PFSK-1 (cell line): Measurements from ENCODE around the gene DNM3.

Source experiments
- FOXP2 ChIP-seq: optimal IDR thresholded peaks from 2 replicates; pipeline ENCODE3; 2011; ENCODE audit warnings: borderline replicate concordance, control low read depth, inconsistent platforms; ENCODE audit not compliant: insufficient read depth; ENCODE audit errors: extremely low read length, extremely low read depth
- POLR2AphosphoS5 ChIP-seq: IDR thresholded peaks from 2 replicates; pipeline ENCODE4 v1.6.1; 2012; ENCODE audit warnings: low read depth, mild to moderate bottlenecking, control low read depth, low read length, moderate library complexity
- REST ChIP-seq, 2 experiments: IDR thresholded peaks; 2 replicates each; pipeline versions ENCODE4 v1.6.1 to v1.8.0; 2011 to 2012; ENCODE audit warnings: low read depth in 2 of 2, low read length in 2 of 2, control low read depth in 1 of 2, inconsistent platforms in 1 of 2, mild to moderate bottlenecking in 1 of 2, moderate library complexity in 1 of 2; ENCODE audit not compliant: insufficient read depth in 1 of 2
- SIN3A ChIP-seq: IDR thresholded peaks from 2 replicates; pipeline ENCODE4 v1.6.1; 2012; ENCODE audit warnings: mild to moderate bottlenecking, low read length, moderate library complexity, borderline replicate concordance; ENCODE audit not compliant: insufficient read depth
- TAF1 ChIP-seq: IDR thresholded peaks from 2 replicates; pipeline ENCODE4 v1.6.1; 2012; ENCODE audit warnings: low read length, control low read depth, borderline replicate concordance; ENCODE audit not compliant: insufficient read depth

Gene DNM3

DNA sequence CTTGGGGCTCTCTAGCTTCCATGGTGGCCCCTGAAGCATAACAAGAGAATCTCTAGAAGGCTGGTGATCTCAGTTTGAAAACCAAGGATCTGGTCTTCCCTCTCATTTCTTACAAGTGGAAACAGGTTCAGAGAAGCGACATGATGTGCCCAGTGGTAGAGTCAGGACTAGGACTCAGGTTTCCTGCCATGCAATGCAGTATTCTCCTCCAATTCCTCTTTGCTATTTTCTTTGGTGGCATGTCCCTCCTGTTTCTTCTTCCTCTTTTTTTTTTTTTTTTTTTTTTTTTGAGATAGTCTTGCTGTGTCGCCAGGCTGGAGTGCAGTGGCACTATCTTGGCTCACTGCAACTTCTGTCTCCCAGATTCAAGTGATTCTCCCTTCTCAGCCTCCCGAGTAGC, 383.6 kb downstream of the DNM3 start:
- TF ChIP-seq POLR2AphosphoS5 (no peak), REST (IDR thresholded peaks at IDR 0.05; ENCODE audit: insufficient read depth in 1 of 2, low read depth in 2 of 2, low read length in 2 of 2) (no peak), TAF1 (no peak), SIN3A (no peak), FOXP2 (no peak)

- TF ChIP-seq FOXP2 (no peak), TAF1 (no peak), POLR2AphosphoS5 (no peak), SIN3A (no peak), REST (IDR thresholded peaks at IDR 0.05; ENCODE audit: insufficient read depth in 1 of 2, low read depth in 2 of 2, low read length in 2 of 2) (no peak)
Measured at GRCh38 chr1:172229942-172230341, 388.6 kb downstream of the DNM3 start.

GRCh38 chr1:172230526-172230925, 389.2 kb downstream of the DNM3 start:
- TF ChIP-seq POLR2AphosphoS5 (no peak), REST (IDR thresholded peaks at IDR 0.05; ENCODE audit: insufficient read depth in 1 of 2, low read depth in 2 of 2, low read length in 2 of 2) (no peak), TAF1 (no peak)

- no peak for TF ChIP-seq POLR2AphosphoS5
- no peak for TF ChIP-seq FOXP2
- TF ChIP-seq SIN3A: no peak
- no peak for TF ChIP-seq REST (IDR thresholded peaks at IDR 0.05; ENCODE audit: insufficient read depth in 1 of 2, low read depth in 2 of 2, low read length in 2 of 2)
- TF ChIP-seq TAF1: no peak
Measured at GRCh38 chr1:172236958-172237357, 395.7 kb downstream of the DNM3 start.

- no peak for TF ChIP-seq SIN3A
- no peak for TF ChIP-seq TAF1
- no peak for TF ChIP-seq POLR2AphosphoS5
- TF ChIP-seq REST (IDR thresholded peaks at IDR 0.05; ENCODE audit: insufficient read depth in 1 of 2, low read depth in 2 of 2, low read length in 2 of 2): no peak
- TF ChIP-seq FOXP2: no peak
Measured at GRCh38 chr1:172238158-172238557, 396.9 kb downstream of the DNM3 start.
